ENCODE data around the gene OAS3. TPM values are rescaled to one million over a fixed set of nuclear protein-coding genes. Genes with fewer than 3 reads are reported as not detected.
"Not testable (repeated sequence)": the region's sequence is repeated elsewhere in the genome, so short reads cannot be mapped to it uniquely, and the experiment has no call there.

Gene OAS3
- total RNA-seq, 1 donor from 2014 or later = 10.0 TPM

- DNase-seq (ENCODE audit: low spot score) (no peak), ATAC-seq (no peak)
- intact Hi-C loops (cut with DNase I) = no loop called here
Measured at GRCh38 chr12:112919121-112919520, 19.2 kb upstream of the OAS3 start.

- intact Hi-C loops (cut with DNase I) = no loop called here
- peak; percentile 45 for ATAC-seq
- DNase-seq (ENCODE audit: low spot score) = no peak
Measured at GRCh38 chr12:112924986-112925385, 13.3 kb upstream of the OAS3 start.

- DNase-seq (ENCODE audit: low spot score); ATAC-seq; intact Hi-C loops (cut with DNase I): not testable (repeated sequence)
Measured at GRCh38 chr12:112926416-112927033, 11.7 kb upstream of the OAS3 start.

- intact Hi-C loops (cut with DNase I) = no loop called here
- ATAC-seq (no peak), DNase-seq (ENCODE audit: low spot score) (no peak)
Measured at GRCh38 chr12:112927475-112927874, 10.8 kb upstream of the OAS3 start.

GRCh38 chr12:112927925-112928324 is 10.3 kb upstream of the OAS3 start:
- no peak for ATAC-seq
- intact Hi-C loops (cut with DNase I) = no loop called here
- DNase-seq (ENCODE audit: low spot score) = no peak

- intact Hi-C loops (cut with DNase I) = no loop called here
- DNase-seq (ENCODE audit: low spot score) = no peak
- no peak for ATAC-seq
Measured at GRCh38 chr12:112928978-112929377, 9.3 kb upstream of the OAS3 start.

GRCh38 chr12:112929715-112930114 is 8.6 kb upstream of the OAS3 start:
- ATAC-seq (no peak), DNase-seq (ENCODE audit: low spot score) (no peak)
- intact Hi-C loops (cut with DNase I) = no loop called here

GRCh38 chr12:112930350-112930749 is 7.9 kb upstream of the OAS3 start:
- DNase-seq (ENCODE audit: low spot score) (no peak), ATAC-seq (no peak)
- intact Hi-C loops (cut with DNase I) = no loop called here

GRCh38 chr12:112932485-112933128 is 5.7 kb upstream of the OAS3 start:
- DNase-seq (ENCODE audit: low spot score) (no peak), ATAC-seq (no peak)
- intact Hi-C loops (cut with DNase I) = no loop called here

GRCh38 chr12:112933129-112933505 is 5.2 kb upstream of the OAS3 start:
- DNase-seq (ENCODE audit: low spot score) = no peak
- no peak for ATAC-seq
- intact Hi-C loops (cut with DNase I) = no loop called here

GRCh38 chr12:112936264-112936663 is 2.0 kb upstream of the OAS3 start:
- ATAC-seq (no peak), DNase-seq (ENCODE audit: low spot score) (no peak)
- intact Hi-C loops (cut with DNase I) = no loop called here

- intact Hi-C loops (cut with DNase I) = no loop called here
Measured at GRCh38 chr12:112936927-112937326, 1.3 kb upstream of the OAS3 start.

GRCh38 chr12:112938751-112939150 is 477 bp downstream of the OAS3 start:
- intact Hi-C loops (cut with DNase I) = no loop called here
- DNase-seq (ENCODE audit: low spot score) = no peak
- ATAC-seq = no peak

More at GRCh38 chr12:112936927-112937326, 1.3 kb upstream of the OAS3 start:
- DNase-seq (ENCODE audit: low spot score) = no peak
- ATAC-seq = no peak

GRCh38 chr12:112939761-112940381 is 1.6 kb downstream of the OAS3 start:
- ATAC-seq = no peak
- intact Hi-C loops (cut with DNase I) = no loop called here

GRCh38 chr12:112941528-112942335 is 3.5 kb downstream of the OAS3 start:
- intact Hi-C loops (cut with DNase I) = no loop called here
- ATAC-seq = no peak
- DNase-seq (ENCODE audit: low spot score) = no peak

More at GRCh38 chr12:112939761-112940381, 1.6 kb downstream of the OAS3 start:
- DNase-seq (ENCODE audit: low spot score) = no peak

- no peak for ATAC-seq
Measured at GRCh38 chr12:112942572-112942971, 4.3 kb downstream of the OAS3 start.

GRCh38 chr12:112944024-112944690 is 5.9 kb downstream of the OAS3 start:
- no peak for ATAC-seq
- DNase-seq (ENCODE audit: low spot score) = no peak
- intact Hi-C loops (cut with DNase I) = no loop called here

More at GRCh38 chr12:112942572-112942971, 4.3 kb downstream of the OAS3 start:
- intact Hi-C loops (cut with DNase I) = no loop called here
- DNase-seq (ENCODE audit: low spot score) = no peak

- intact Hi-C loops (cut with DNase I) = no loop called here
- DNase-seq (ENCODE audit: low spot score) = no peak
- no peak for ATAC-seq
Measured at GRCh38 chr12:112945515-112945914, 7.2 kb downstream of the OAS3 start.
